HCT116 (cell line): ENCODE measurements around the gene ERP29. TPM values are rescaled to one million over a fixed set of nuclear protein-coding genes. Genes with fewer than 3 reads are reported as not detected.

Experiments used
- ATAC-seq: fragments of 200-7000 bp; cut with Tn5 transposase; 2 replicates; pipeline ENCODE4 v1.9.1; 2020; ENCODE audit warnings: mild to moderate bottlenecking, moderate library complexity
- BruUV-seq: library from RNA; stranded (reverse); fragments of 400-500 nt; replicated peaks from 2 replicates; lab custom pipeline; 2021; lab: Mats Ljungman, UMichigan
- CTCF ChIA-PET: fragments of 300-600 bp; sonication (Branson Sonifier 250); formaldehyde crosslinking; loops from one replicate; lab custom pipeline; 2021; ENCODE audit warnings: antibody characterized with exemption; lab: Charles Lee
- POLR2A ChIA-PET: fragments of 300-600, 350-600 bp; sonication (Branson Sonifier 250); formaldehyde crosslinking; loops from one replicate; lab custom pipeline; 2021; ENCODE audit warnings: antibody characterized with exemption; lab: Charles Lee
- RAD21 ChIA-PET, 2 experiments: fragments of 300-600 bp; sonication (Branson Sonifier 250); formaldehyde crosslinking; loops; one replicate each; lab custom pipeline; 2023; ENCODE audit warnings: low total read pairs in 2 of 2; ENCODE audit not compliant: uncharacterized antibody in 2 of 2, unreplicated experiment in 2 of 2, low non-redundant PET in 1 of 2; lab: Charles Lee
- DNase-seq: peaks from one replicate; pipeline ENCODE4 v3.0.0-alpha.2; 2010; ENCODE audit warnings: low read depth, low spot score
- H2AFZ ChIP-seq: fragments of 200-600 bp; shearing (Covaris generic), sonication (generic); 2 replicates; pipeline ENCODE4 v1.6.1; 2017; ENCODE audit warnings: low read depth, mixed run types, mixed read lengths, antibody characterized with exemption, low read length; ENCODE audit not compliant: poor library complexity, severe bottlenecking
- H3K27ac ChIP-seq: 2 replicates; pipeline ENCODE4 v1.5.1; 2012; ENCODE audit warnings: low read depth, low read length
- H3K27me3 ChIP-seq: fragments of 200-600 bp; sonication (generic); 2 replicates; pipeline ENCODE4 v1.6.1; 2016; ENCODE audit warnings: mixed run types, low read length, mixed read lengths; ENCODE audit not compliant: insufficient read depth
- H3K36me3 ChIP-seq, 2 experiments: fragments of 200-500 bp in 1 of 2; fragments of 200-600 bp in 1 of 2; sonication (Bioruptor generic) in 1 of 2; sonication (generic) in 1 of 2; 2 replicates each; pipeline versions ENCODE4 v1.5.1 to v1.6.1; 2014 to 2016; ENCODE audit warnings: low read length in 2 of 2, inconsistent platforms in 1 of 2, mixed read lengths in 1 of 2, mixed run types in 1 of 2; ENCODE audit not compliant: insufficient read depth in 2 of 2, control insufficient read depth in 1 of 2
- H3K4me1 ChIP-seq, 2 experiments: fragments of 200-600 bp in 1 of 2; sonication (generic) in 1 of 2; 2 replicates each; pipeline versions ENCODE4 v1.5.1 to v1.6.1; 2012 to 2017; ENCODE audit warnings: low read length in 2 of 2, inconsistent platforms in 1 of 2, mild to moderate bottlenecking in 1 of 2, mixed read lengths in 1 of 2, mixed run types in 1 of 2, moderate library complexity in 1 of 2; ENCODE audit not compliant: insufficient read depth in 2 of 2, control insufficient read depth in 1 of 2
- H3K4me2 ChIP-seq: fragments of 200-600 bp; sonication (generic); 2 replicates; pipeline ENCODE4 v1.6.1; 2017; ENCODE audit warnings: mixed run types, low read length, mixed read lengths
- H3K4me3 ChIP-seq, 2 experiments: fragments of 200-600 bp in 1 of 2; sonication (generic) in 1 of 2; replicated peaks in 1 of 2; 2 replicates each; pipeline ENCODE4 v1.5.1; 2011 to 2016; ENCODE audit warnings: low read length in 2 of 2, control low read depth in 1 of 2, low read depth in 1 of 2, mild to moderate bottlenecking in 1 of 2, mixed read lengths in 1 of 2, mixed run types in 1 of 2
- H3K79me2 ChIP-seq: fragments of 200-600 bp; sonication (generic); 2 replicates; pipeline ENCODE4 v1.6.1; 2017; ENCODE audit warnings: mild to moderate bottlenecking, mixed run types, low read length, moderate library complexity, mixed read lengths; ENCODE audit not compliant: insufficient read depth
- H3K9ac ChIP-seq: fragments of 200-600 bp; sonication (generic); 2 replicates; pipeline ENCODE4 v1.6.1; 2016; ENCODE audit warnings: low read length, mixed read lengths
- H3K9me2 ChIP-seq: fragments of 200-600 bp; sonication (generic), shearing (Covaris generic); 2 replicates; pipeline ENCODE4 v1.6.1; 2017; ENCODE audit warnings: mixed run types, mild to moderate bottlenecking, moderate library complexity; ENCODE audit not compliant: insufficient read depth
- H3K9me3 ChIP-seq, 2 experiments: fragments of 200-500 bp in 1 of 2; fragments of 200-600 bp in 1 of 2; sonication (Bioruptor generic) in 1 of 2; sonication (generic) in 1 of 2; 2 replicates each; pipeline ENCODE4 v1.6.1; 2014 to 2017; ENCODE audit warnings: low read length in 2 of 2, mixed read lengths in 2 of 2, inconsistent platforms in 1 of 2, low read depth in 1 of 2, mild to moderate bottlenecking in 1 of 2, mixed run types in 1 of 2, moderate library complexity in 1 of 2; ENCODE audit not compliant: control insufficient read depth in 1 of 2, insufficient read depth in 1 of 2
- H4K20me1 ChIP-seq: fragments of 200-600 bp; sonication (generic), shearing (Covaris generic); 2 replicates; pipeline ENCODE4 v1.6.1; 2017; ENCODE audit warnings: mixed run types, mild to moderate bottlenecking, moderate library complexity; ENCODE audit not compliant: insufficient read depth
- CEBPB ChIP-seq: IDR thresholded peaks from 2 replicates; pipeline ENCODE4 v1.6.1; 2012; ENCODE audit warnings: low read depth
- POLR2A ChIP-seq: IDR thresholded peaks from 2 replicates; pipeline ENCODE4 v1.7.0; 2011; ENCODE audit warnings: borderline replicate concordance; ENCODE audit not compliant: insufficient read depth, insufficient read length; ENCODE audit errors: extremely low read depth
- POLR2AphosphoS5 ChIP-seq: IDR thresholded peaks from 2 replicates; pipeline ENCODE4 v1.6.1; 2011; ENCODE audit warnings: mild to moderate bottlenecking, low read depth, low read length, moderate library complexity
- SIN3A ChIP-seq: IDR thresholded peaks from 2 replicates; pipeline ENCODE4 v1.6.1; 2012; ENCODE audit warnings: low read depth
- TCF7L2 ChIP-seq: IDR thresholded peaks from 2 replicates; pipeline ENCODE4 v1.7.0; 2011; ENCODE audit warnings: borderline replicate concordance, inconsistent platforms; ENCODE audit not compliant: insufficient read depth, insufficient read length; ENCODE audit errors: extremely low read depth
- YY1 ChIP-seq: IDR thresholded peaks from 2 replicates; pipeline ENCODE4 v1.6.1; 2011; ENCODE audit warnings: low read length, low read depth, moderate library complexity, mild to moderate bottlenecking; ENCODE audit not compliant: insufficient replicate concordance; ENCODE audit errors: extremely low read depth
- intact Hi-C: fragments of 100-400 bp; cut with micrococcal nuclease; formaldehyde crosslinking; loops from 2 replicates; pipeline ENCODE4 v1.10.0; 2022
- total RNA-seq: library from RNA; stranded (reverse); gene quantifications from one replicate; pipeline ENCODE4 v1.2.1, GENCODE V29; 2021; ENCODE audit not compliant: unreplicated experiment
- TF ChIP-seq, protein P1 (sequence below): IDR thresholded peaks from 2 replicates; pipeline ENCODE4 v1.6.1; 2012

Gene ERP29
- total RNA-seq, 1 experiment from 2014 or later, result 130 TPM

DNA sequence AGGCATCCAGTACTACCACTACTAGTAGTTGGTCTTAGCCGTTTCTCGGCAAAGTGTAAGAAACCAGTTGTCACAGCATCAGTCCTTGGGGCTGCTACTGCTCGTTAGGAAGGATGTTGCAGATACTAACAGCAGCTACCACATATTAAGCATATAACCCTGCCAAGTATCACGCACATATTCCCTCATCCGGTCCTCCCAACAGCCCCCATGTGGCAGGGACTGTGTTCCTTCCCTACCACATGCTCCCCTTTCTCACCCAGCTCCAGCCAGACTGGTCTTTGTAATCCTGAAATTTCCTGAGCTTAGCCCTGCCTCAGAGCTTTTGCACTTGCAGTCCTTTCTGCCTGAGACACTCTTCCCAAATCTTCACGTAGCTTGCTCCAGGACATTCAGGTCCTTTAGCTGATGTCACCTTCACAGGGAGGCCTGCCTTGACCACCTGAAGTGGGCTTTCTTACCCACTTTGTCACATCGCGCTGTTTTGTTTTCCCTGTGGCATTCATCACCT, 7.8 kb downstream of the ERP29 start:
- DNase-seq, result no peak
- Histone ChIP-seq H3K9me2 (no peaks in the 10 kb centered on the region), H2AFZ (no peak overlapping the region), H3K27ac (no peak overlapping the region), H3K9ac (no peak overlapping the region), H3K4me3 (no peak overlapping the region), H3K27me3 (no peaks in the 10 kb centered on the region), H3K36me3 (peaks cover 29 to 41% of the 10 kb centered on the region in 2 experiments; a peak in 3 of 4 replicates), H3K4me2 (no peak overlapping the region), H3K4me1 (no peaks in the 10 kb centered on the region), H4K20me1 (peaks cover 8% of the 10 kb centered on the region; the same call in 1 of the 2 replicates), H3K9me3 (no peaks in the 10 kb centered on the region), H3K79me2 (peaks cover 72% of the 10 kb centered on the region)
- RAD21 ChIA-PET, result interaction anchor here in 1 of 2 experiments (0.6 kb wide), 1 partner anchor 126 kb away, joined by 3 read pairs; no protein-coding TSS in a partner anchor
- ATAC-seq, result no peak
- TF ChIP-seq POLR2A (no peak), YY1 (no peak), SIN3A (no peak), TCF7L2 (no peak)
- TF ChIP-seq, protein P1, sequence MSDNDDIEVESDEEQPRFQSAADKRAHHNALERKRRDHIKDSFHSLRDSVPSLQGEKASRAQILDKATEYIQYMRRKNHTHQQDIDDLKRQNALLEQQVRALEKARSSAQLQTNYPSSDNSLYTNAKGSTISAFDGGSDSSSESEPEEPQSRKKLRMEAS, result no peak
- CTCF ChIA-PET, result no interaction called here
- intact Hi-C loops, result no loop called here
- no TSS peak for BruUV-seq
- POLR2A ChIA-PET, result interaction anchor here (1.1 kb wide), 1 partner anchor 13 kb away, joined by 3 read pairs; no protein-coding TSS in a partner anchor

DNA sequence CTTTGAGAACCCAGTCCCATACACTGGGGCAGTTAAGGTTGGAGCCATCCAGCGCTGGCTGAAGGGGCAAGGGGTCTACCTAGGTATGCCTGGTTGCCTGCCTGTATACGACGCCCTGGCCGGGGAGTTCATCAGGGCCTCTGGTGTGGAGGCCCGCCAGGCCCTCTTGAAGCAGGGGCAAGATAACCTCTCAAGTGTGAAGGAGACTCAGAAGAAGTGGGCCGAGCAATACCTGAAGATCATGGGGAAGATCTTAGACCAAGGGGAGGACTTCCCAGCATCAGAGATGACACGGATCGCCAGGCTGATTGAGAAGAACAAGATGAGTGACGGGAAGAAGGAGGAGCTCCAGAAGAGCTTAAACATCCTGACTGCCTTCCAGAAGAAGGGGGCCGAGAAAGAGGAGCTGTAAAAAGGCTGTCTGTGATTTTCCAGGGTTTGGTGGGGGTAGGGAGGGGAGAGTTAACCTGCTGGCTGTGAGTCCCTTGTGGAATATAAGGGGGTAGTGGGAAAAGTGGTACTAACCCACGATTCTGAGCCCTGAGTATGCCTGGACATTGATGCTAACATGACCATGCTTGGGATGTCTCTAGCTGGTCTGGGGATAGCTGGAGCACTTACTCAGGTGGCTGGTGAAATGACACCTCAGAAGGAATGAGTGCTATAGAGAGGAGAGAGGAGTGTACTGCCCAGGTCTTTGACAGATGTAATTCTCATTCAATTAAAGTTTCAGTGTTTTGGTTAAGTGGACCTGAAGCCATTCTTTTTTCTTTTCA, 9.2 kb downstream of the ERP29 start:
- no peak overlapping the region for H2AFZ ChIP-seq
- no peaks in the 10 kb centered on the region for H3K4me1 ChIP-seq
- H3K9me3 ChIP-seq, result no peaks in the 10 kb centered on the region
- no peaks in the 10 kb centered on the region for H3K27me3 ChIP-seq
- peaks cover 26 to 38% of the 10 kb centered on the region in 2 experiments; a peak in 3 of 4 replicates for H3K36me3 ChIP-seq
- H3K27ac ChIP-seq, result no peak overlapping the region
- DNase-seq, result no peak
- H3K4me2 ChIP-seq, result no peak overlapping the region
- H3K79me2 ChIP-seq, result peaks cover 57% of the 10 kb centered on the region
- intact Hi-C loops, result no loop called here
- peaks cover 8% of the 10 kb centered on the region; the same call in 1 of the 2 replicates for H4K20me1 ChIP-seq
- H3K9me2 ChIP-seq, result no peaks in the 10 kb centered on the region
- POLR2A ChIA-PET, result no interaction called here
- TF ChIP-seq POLR2AphosphoS5, result peak; percentile 51; the same call in 1 of the 2 replicates
- no peak for TF ChIP-seq CEBPB
- H3K9ac ChIP-seq, result no peak overlapping the region
- CTCF ChIA-PET, result interaction anchor here (1.6 kb wide), 1 partner anchor 9 kb away, joined by 6 read pairs; the partner anchor contains the start of genes ERP29 and TMEM116
- RAD21 ChIA-PET, result no interaction called here
- peak; percentile 36; the same call in 1 of the 2 replicates for ATAC-seq
- H3K4me3 ChIP-seq, result no peak overlapping the region
- TSS peak; percentile 81 for BruUV-seq
